DOHH2 (cell line): ENCODE data around the gene DXO.
"Not testable (repeated sequence)": the region's sequence is repeated elsewhere in the genome, so short reads cannot be mapped to it uniquely, and the experiment has no call there.

Source experiments
- CTCF ChIP-seq: fragments of 200-600 bp; sonication (generic); IDR thresholded peaks from one replicate; pipeline ENCODE4 v1.5.1; 2014; ENCODE audit warnings: antibody characterized with exemption, mild to moderate bottlenecking, low read depth, low read length; ENCODE audit not compliant: poor library complexity, severe bottlenecking
- EZH2phosphoT487 ChIP-seq: fragments of 200-600 bp; sonication (generic); IDR thresholded peaks from 2 replicates; pipeline ENCODE4 v1.6.1; 2017; ENCODE audit warnings: borderline replicate concordance, mild to moderate bottlenecking, antibody characterized with exemption, low read length, moderate library complexity, mixed read lengths

GRCh38 chr6:32013738-32014137, 41.8 kb upstream of the DXO start:
- TF ChIP-seq CTCF, EZH2phosphoT487: not testable (repeated sequence)
